ENCODE data around the gene GSE1.

DNA sequence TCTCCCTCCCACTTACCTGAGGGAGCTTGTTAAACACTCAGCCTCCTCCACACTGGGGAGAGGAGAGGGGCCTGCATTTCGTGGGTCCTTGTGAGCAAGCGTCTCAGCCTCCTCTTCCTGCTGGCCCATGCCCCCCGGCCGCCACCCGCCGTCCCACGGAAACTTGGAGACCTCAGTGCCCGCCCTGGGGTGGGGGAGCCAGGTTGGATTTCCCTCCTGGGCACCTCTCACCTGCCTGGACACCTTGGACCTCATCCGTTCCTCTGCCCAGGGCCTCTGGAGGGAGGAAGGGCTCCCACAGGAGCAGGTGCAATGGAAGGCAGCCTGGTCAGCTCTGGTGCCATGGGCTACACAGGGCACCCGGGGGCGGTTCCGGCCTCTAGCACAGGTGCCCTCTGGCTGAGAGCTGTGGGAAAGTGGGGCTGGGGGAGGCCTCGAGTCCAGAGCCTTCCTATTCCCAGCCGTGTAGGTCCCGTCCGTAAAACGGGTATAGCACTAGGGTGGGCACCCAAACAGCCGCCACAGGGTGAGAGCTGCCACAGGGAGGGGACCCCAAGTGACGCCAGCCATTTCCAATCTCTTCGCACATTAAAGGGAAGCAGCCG lies 11.0 kb downstream of the GSE1 start:
- TF ChIP-seq, protein P1, sequence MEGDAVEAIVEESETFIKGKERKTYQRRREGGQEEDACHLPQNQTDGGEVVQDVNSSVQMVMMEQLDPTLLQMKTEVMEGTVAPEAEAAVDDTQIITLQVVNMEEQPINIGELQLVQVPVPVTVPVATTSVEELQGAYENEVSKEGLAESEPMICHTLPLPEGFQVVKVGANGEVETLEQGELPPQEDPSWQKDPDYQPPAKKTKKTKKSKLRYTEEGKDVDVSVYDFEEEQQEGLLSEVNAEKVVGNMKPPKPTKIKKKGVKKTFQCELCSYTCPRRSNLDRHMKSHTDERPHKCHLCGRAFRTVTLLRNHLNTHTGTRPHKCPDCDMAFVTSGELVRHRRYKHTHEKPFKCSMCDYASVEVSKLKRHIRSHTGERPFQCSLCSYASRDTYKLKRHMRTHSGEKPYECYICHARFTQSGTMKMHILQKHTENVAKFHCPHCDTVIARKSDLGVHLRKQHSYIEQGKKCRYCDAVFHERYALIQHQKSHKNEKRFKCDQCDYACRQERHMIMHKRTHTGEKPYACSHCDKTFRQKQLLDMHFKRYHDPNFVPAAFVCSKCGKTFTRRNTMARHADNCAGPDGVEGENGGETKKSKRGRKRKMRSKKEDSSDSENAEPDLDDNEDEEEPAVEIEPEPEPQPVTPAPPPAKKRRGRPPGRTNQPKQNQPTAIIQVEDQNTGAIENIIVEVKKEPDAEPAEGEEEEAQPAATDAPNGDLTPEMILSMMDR (IDR thresholded peaks at IDR 0.05), result no peak
- no peak for TF ChIP-seq POLR2A (IDR thresholded peaks at IDR 0.05)

Data from thyroid gland (tissue), 4 donors.